ENCODE data around the gene ROBO1.

GRCh38 chr3:78906245-78906644 lies 861.6 kb downstream of the ROBO1 start:
- TF ChIP-seq CTCF (conservative IDR thresholded peaks at IDR 0.05; ENCODE audit: low read depth, low read length) (no peak), EZH2 (IDR thresholded peaks at IDR 0.05; ENCODE audit: low read length, unreplicated experiment) (no peak), EZH2phosphoT487 (IDR thresholded peaks at IDR 0.05; ENCODE audit: borderline replicate concordance, low read length) (no peak)

All from PC-3 (cell line).